ENCODE measurements around the gene DOCK7.

The DOCK7 gene

GRCh38 chr1:62417351-62417999 lies 270.7 kb downstream of the DOCK7 start:
- H3K36me3 ChIP-seq (replicated peaks; ENCODE audit: insufficient read depth, low read length): no peaks in the 10 kb centered on the region
- DNase-seq: no peak
- H3K9me2 ChIP-seq (replicated peaks; ENCODE audit: insufficient read depth, low read length): no peaks in the 10 kb centered on the region
- H2AFZ ChIP-seq (ENCODE audit: low read length): no peak overlapping the region
- no peaks in the 10 kb centered on the region for H4K20me1 ChIP-seq (ENCODE audit: insufficient read depth, low read length)
- no peak overlapping the region for H3K4me2 ChIP-seq (ENCODE audit: low read depth, low read length)
- H3K27ac ChIP-seq (ENCODE audit: low read length): no peak overlapping the region
- H3K4me1 ChIP-seq (ENCODE audit: low read length): no peaks in the 10 kb centered on the region
- H3F3A ChIP-seq (ENCODE audit: insufficient read depth, low read length): no peaks in the 10 kb centered on the region
- no peaks in the 10 kb centered on the region for H3K79me2 ChIP-seq (ENCODE audit: low read length)
- no peak overlapping the region for H3K4me3 ChIP-seq (ENCODE audit: low read length)
- H3K27me3 ChIP-seq (replicated peaks; ENCODE audit: insufficient read depth, low read length): no peaks in the 10 kb centered on the region
- H3K9me3 ChIP-seq (replicated peaks; ENCODE audit: insufficient read depth, low read length): no peaks in the 10 kb centered on the region
- TF ChIP-seq EZH2 (optimal IDR thresholded peaks at IDR 0.05; ENCODE audit: low read depth, low read length) (no peak), CTCF (IDR thresholded peaks at IDR 0.05; ENCODE audit: low read length) (no peak), EZH2phosphoT487 (IDR thresholded peaks at IDR 0.05; ENCODE audit: low read length) (no peak)
- H3K9ac ChIP-seq (ENCODE audit: low read length): no peak overlapping the region

- no peaks in the 10 kb centered on the region for H3K27me3 ChIP-seq (replicated peaks; ENCODE audit: insufficient read depth, low read length)
Observed at GRCh38 chr1:62415687-62416086, 272.5 kb downstream of the DOCK7 start.

GRCh38 chr1:62407398-62408009 lies 280.7 kb downstream of the DOCK7 start:
- TF ChIP-seq EZH2phosphoT487 (IDR thresholded peaks at IDR 0.05; ENCODE audit: low read length): no peak
- no peak for TF ChIP-seq EZH2 (optimal IDR thresholded peaks at IDR 0.05; ENCODE audit: low read depth, low read length)
- peak; percentile 80 for TF ChIP-seq CTCF (IDR thresholded peaks at IDR 0.05; ENCODE audit: low read length)
- Histone ChIP-seq H4K20me1 (ENCODE audit: insufficient read depth, low read length) (no peaks in the 10 kb centered on the region), H3K36me3 (replicated peaks; ENCODE audit: insufficient read depth, low read length) (no peaks in the 10 kb centered on the region), H3K4me2 (ENCODE audit: low read depth, low read length) (no peak overlapping the region), H3K9ac (ENCODE audit: low read length) (no peak overlapping the region), H3K4me1 (ENCODE audit: low read length) (no peaks in the 10 kb centered on the region), H3K9me3 (replicated peaks; ENCODE audit: insufficient read depth, low read length) (no peaks in the 10 kb centered on the region), H2AFZ (ENCODE audit: low read length) (no peak overlapping the region), H3K4me3 (ENCODE audit: low read length) (no peak overlapping the region), H3K9me2 (replicated peaks; ENCODE audit: insufficient read depth, low read length) (no peaks in the 10 kb centered on the region), H3K27ac (ENCODE audit: low read length) (no peak overlapping the region), H3K79me2 (ENCODE audit: low read length) (no peaks in the 10 kb centered on the region), H3F3A (ENCODE audit: insufficient read depth, low read length) (no peaks in the 10 kb centered on the region), H3K27me3 (replicated peaks; ENCODE audit: insufficient read depth, low read length) (no peaks in the 10 kb centered on the region)
- DNase-seq: peak; percentile 57

More at GRCh38 chr1:62415687-62416086, 272.5 kb downstream of the DOCK7 start:
- no peak for TF ChIP-seq EZH2phosphoT487 (IDR thresholded peaks at IDR 0.05; ENCODE audit: low read length)
- TF ChIP-seq EZH2 (optimal IDR thresholded peaks at IDR 0.05; ENCODE audit: low read depth, low read length): no peak
- H3K4me1 ChIP-seq (ENCODE audit: low read length): no peaks in the 10 kb centered on the region
- no peak for DNase-seq
- H3K36me3 ChIP-seq (replicated peaks; ENCODE audit: insufficient read depth, low read length): no peaks in the 10 kb centered on the region
- no peak overlapping the region for H3K4me3 ChIP-seq (ENCODE audit: low read length)
- no peak overlapping the region for H2AFZ ChIP-seq (ENCODE audit: low read length)
- no peaks in the 10 kb centered on the region for H3K79me2 ChIP-seq (ENCODE audit: low read length)
- H4K20me1 ChIP-seq (ENCODE audit: insufficient read depth, low read length): no peaks in the 10 kb centered on the region
- no peaks in the 10 kb centered on the region for H3F3A ChIP-seq (ENCODE audit: insufficient read depth, low read length)
- no peaks in the 10 kb centered on the region for H3K9me3 ChIP-seq (replicated peaks; ENCODE audit: insufficient read depth, low read length)
- no peak overlapping the region for H3K9ac ChIP-seq (ENCODE audit: low read length)
- no peak overlapping the region for H3K27ac ChIP-seq (ENCODE audit: low read length)
- H3K4me2 ChIP-seq (ENCODE audit: low read depth, low read length): no peak overlapping the region
- H3K9me2 ChIP-seq (replicated peaks; ENCODE audit: insufficient read depth, low read length): no peaks in the 10 kb centered on the region

GRCh38 chr1:62406576-62406975 lies 281.6 kb downstream of the DOCK7 start:
- H3K4me3 ChIP-seq (ENCODE audit: low read length): no peak overlapping the region
- no peak overlapping the region for H3K27ac ChIP-seq (ENCODE audit: low read length)
- no peaks in the 10 kb centered on the region for H3K4me1 ChIP-seq (ENCODE audit: low read length)
- H3K9me3 ChIP-seq (replicated peaks; ENCODE audit: insufficient read depth, low read length): no peaks in the 10 kb centered on the region
- no peak overlapping the region for H2AFZ ChIP-seq (ENCODE audit: low read length)
- no peak for DNase-seq
- H3K9me2 ChIP-seq (replicated peaks; ENCODE audit: insufficient read depth, low read length): no peaks in the 10 kb centered on the region
- no peaks in the 10 kb centered on the region for H3F3A ChIP-seq (ENCODE audit: insufficient read depth, low read length)
- no peaks in the 10 kb centered on the region for H4K20me1 ChIP-seq (ENCODE audit: insufficient read depth, low read length)
- H3K4me2 ChIP-seq (ENCODE audit: low read depth, low read length): no peak overlapping the region
- H3K36me3 ChIP-seq (replicated peaks; ENCODE audit: insufficient read depth, low read length): no peaks in the 10 kb centered on the region
- TF ChIP-seq EZH2phosphoT487 (IDR thresholded peaks at IDR 0.05; ENCODE audit: low read length) (no peak), CTCF (IDR thresholded peaks at IDR 0.05; ENCODE audit: low read length) (no peak), EZH2 (optimal IDR thresholded peaks at IDR 0.05; ENCODE audit: low read depth, low read length) (no peak)
- no peaks in the 10 kb centered on the region for H3K27me3 ChIP-seq (replicated peaks; ENCODE audit: insufficient read depth, low read length)
- H3K9ac ChIP-seq (ENCODE audit: low read length): no peak overlapping the region
- H3K79me2 ChIP-seq (ENCODE audit: low read length): no peaks in the 10 kb centered on the region
